NCI-H345 (cell line): ENCODE measurements around the gene LRRC66.

Source experiments
- DNase-seq: peaks from one replicate; lab custom pipeline; 2025; lab: John Stamatoyannopoulos, UW

LRRC66 gene

GRCh38 chr4:52019936-52020657 lies at the start of gene LRRC66:
TSS of gene LRRC66 (minus strand) at chr4:52020363. CDS start at chr4:52017613, 2,750 bp downstream.
- DNase-seq, result no peak

- DNase-seq, result no peak
Measured at GRCh38 chr4:52069571-52069970, 49.4 kb upstream of the LRRC66 start.

- DNase-seq, result no peak
Measured at GRCh38 chr4:52059372-52059771, 39.2 kb upstream of the LRRC66 start.

- no peak for DNase-seq
Measured at GRCh38 chr4:52058275-52058674, 38.1 kb upstream of the LRRC66 start.

GRCh38 chr4:52057196-52057595 lies 37.0 kb upstream of the LRRC66 start:
- no peak for DNase-seq

GRCh38 chr4:52054254-52054653 lies 34.1 kb upstream of the LRRC66 start:
- no peak for DNase-seq

GRCh38 chr4:52052475-52052780 lies 32.3 kb upstream of the LRRC66 start:
- DNase-seq, result no peak

GRCh38 chr4:52051615-52052474 lies 31.7 kb upstream of the LRRC66 start:
- DNase-seq, result peak; percentile 76

- DNase-seq, result peak; percentile 5
Measured at GRCh38 chr4:52051213-52051614, 31.1 kb upstream of the LRRC66 start, which contains the start of gene SPATA18. TSS of gene SPATA18 (plus strand) at chr4:52051304. CDS start at chr4:52051705, 401 bp downstream.

GRCh38 chr4:52049266-52049665 lies 29.1 kb upstream of the LRRC66 start:
- no peak for DNase-seq

GRCh38 chr4:52045028-52045427 lies 24.9 kb upstream of the LRRC66 start:
- DNase-seq, result no peak

- DNase-seq, result peak; percentile 71
Measured at GRCh38 chr4:52038103-52038912, 18.1 kb upstream of the LRRC66 start, which contains the start of gene SGCB. TSS of gene SGCB (minus strand) at chr4:52038299. CDS start at chr4:52038259, 40 bp downstream.

- peak; percentile 25 for DNase-seq
Measured at GRCh38 chr4:52037689-52038102, 17.5 kb upstream of the LRRC66 start.

GRCh38 chr4:52036886-52037530 lies 16.8 kb upstream of the LRRC66 start:
- DNase-seq, result no peak

- no peak for DNase-seq
Measured at GRCh38 chr4:52035190-52035589, 15.0 kb upstream of the LRRC66 start.

GRCh38 chr4:52032005-52032404 lies 11.8 kb upstream of the LRRC66 start:
- no peak for DNase-seq

GRCh38 chr4:52028970-52029369 lies 8.8 kb upstream of the LRRC66 start:
- no peak for DNase-seq

- no peak for DNase-seq
Measured at GRCh38 chr4:52017814-52018213, 2.3 kb downstream of the LRRC66 start.

- DNase-seq, result no peak
Measured at GRCh38 chr4:52016981-52017380, 3.2 kb downstream of the LRRC66 start.

GRCh38 chr4:52015366-52015765 lies 4.8 kb downstream of the LRRC66 start:
- no peak for DNase-seq

- DNase-seq, result no peak
Measured at GRCh38 chr4:52014903-52015302, 5.3 kb downstream of the LRRC66 start.

- no peak for DNase-seq
Measured at GRCh38 chr4:52012651-52013050, 7.5 kb downstream of the LRRC66 start.
